ENCODE results near the gene DDX55.
A peak's percentile ranks its signal among the peaks of the same experiment; 100 is the strongest.
"Not testable (repeated sequence)": the region's sequence is repeated elsewhere in the genome, so short reads cannot be mapped to it uniquely, and the experiment has no call there.

DDX55 gene

GRCh38 chr12:123601602-123602489, at the start of gene DDX55:
TSS of gene DDX55 (plus strand) at chr12:123602099. CDS start at chr12:123602149, 50 bp downstream.
- DNase-seq = peak; percentile 93

GRCh38 chr12:123554136-123554535, 47.8 kb upstream of the DDX55 start:
- peak; percentile 19 for DNase-seq

- not testable (repeated sequence) for DNase-seq
Measured at GRCh38 chr12:123554843-123555242, 47.1 kb upstream of the DDX55 start.

GRCh38 chr12:123558487-123558886, 43.4 kb upstream of the DDX55 start:
- DNase-seq = not testable (repeated sequence)

- DNase-seq = peak; percentile 9
Measured at GRCh38 chr12:123559468-123559867, 42.4 kb upstream of the DDX55 start.

- no peak for DNase-seq
Measured at GRCh38 chr12:123571343-123571813, 30.5 kb upstream of the DDX55 start.

- DNase-seq = no peak
Measured at GRCh38 chr12:123572391-123572790, 29.5 kb upstream of the DDX55 start.

- DNase-seq = no peak
Measured at GRCh38 chr12:123573870-123574269, 28.0 kb upstream of the DDX55 start.

GRCh38 chr12:123576611-123577010, 25.3 kb upstream of the DDX55 start:
- DNase-seq = no peak

- no peak for DNase-seq
Measured at GRCh38 chr12:123578243-123578642, 23.7 kb upstream of the DDX55 start.

GRCh38 chr12:123578829-123579228, 23.1 kb upstream of the DDX55 start:
- not testable (repeated sequence) for DNase-seq

GRCh38 chr12:123580772-123581171, 21.1 kb upstream of the DDX55 start:
- DNase-seq = no peak

- no peak for DNase-seq
Measured at GRCh38 chr12:123591702-123592481, 10.0 kb upstream of the DDX55 start.

- no peak for DNase-seq
Measured at GRCh38 chr12:123595729-123596128, 6.2 kb upstream of the DDX55 start.

GRCh38 chr12:123597100-123597499, 4.8 kb upstream of the DDX55 start:
- DNase-seq = no peak

- DNase-seq = no peak
Measured at GRCh38 chr12:123598522-123598921, 3.4 kb upstream of the DDX55 start.

GRCh38 chr12:123599310-123599709, 2.6 kb upstream of the DDX55 start:
- no peak for DNase-seq

GRCh38 chr12:123599721-123600120, 2.2 kb upstream of the DDX55 start:
- DNase-seq = no peak

- DNase-seq = peak; percentile 36
Measured at GRCh38 chr12:123602651-123603195, 824 bp downstream of the DDX55 start.

- DNase-seq = not testable (repeated sequence)
Measured at GRCh38 chr12:123603495-123603894, 1.6 kb downstream of the DDX55 start.

GRCh38 chr12:123607756-123608155, 5.9 kb downstream of the DDX55 start:
- no peak for DNase-seq

- no peak for DNase-seq
Measured at GRCh38 chr12:123608182-123608581, 6.3 kb downstream of the DDX55 start.

GRCh38 chr12:123614110-123614509, 12.2 kb downstream of the DDX55 start:
- no peak for DNase-seq

All from suppressor macrophage treated with lipopolysaccharide for 4 hours (primary cell).